NAMALWA (cell line): ENCODE data around the gene NOX4.
"Not testable (repeated sequence)": the region's sequence is repeated elsewhere in the genome, so short reads cannot be mapped to it uniquely, and the experiment has no call there.

ENCODE experiments used
- DNase-seq: peaks from one replicate; pipeline ENCODE4 v3.0.0-alpha.2; 2015; ENCODE audit warnings: low spot score

Gene NOX4

GRCh38 chr11:89458716-89459115 lies 32.5 kb downstream of the NOX4 start:
- no peak for DNase-seq

DNA sequence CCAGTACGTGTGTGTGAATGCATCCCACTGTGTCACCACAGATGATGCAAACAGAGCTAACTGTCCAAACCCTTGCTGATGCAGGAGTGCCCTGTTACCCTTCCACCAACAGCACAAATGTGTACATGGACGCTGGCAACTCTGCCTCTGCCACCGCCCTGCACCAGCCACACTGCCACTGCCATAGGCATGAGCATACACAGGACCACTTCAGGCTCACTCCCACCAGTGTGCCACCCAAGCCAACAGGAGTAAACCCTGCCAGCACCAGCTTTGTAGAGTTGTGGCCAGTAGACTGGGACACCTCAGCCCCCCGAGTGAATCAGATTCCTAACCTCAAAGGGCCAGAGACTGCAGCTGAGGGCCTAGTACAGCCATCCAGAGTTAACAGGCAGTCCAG lies 34.0 kb downstream of the NOX4 start:
- DNase-seq = no peak

GRCh38 chr11:89456681-89457080 lies 34.5 kb downstream of the NOX4 start:
- no peak for DNase-seq

- DNase-seq = no peak
Observed at GRCh38 chr11:89452780-89453179, 38.4 kb downstream of the NOX4 start.

GRCh38 chr11:89447845-89448244 lies 43.3 kb downstream of the NOX4 start:
- no peak for DNase-seq

- DNase-seq = no peak
Observed at GRCh38 chr11:89443361-89444322, 47.5 kb downstream of the NOX4 start.

- DNase-seq = no peak
Observed at GRCh38 chr11:89442801-89443200, 48.4 kb downstream of the NOX4 start.

- no peak for DNase-seq
Observed at GRCh38 chr11:89441606-89442005, 49.6 kb downstream of the NOX4 start.

DNA sequence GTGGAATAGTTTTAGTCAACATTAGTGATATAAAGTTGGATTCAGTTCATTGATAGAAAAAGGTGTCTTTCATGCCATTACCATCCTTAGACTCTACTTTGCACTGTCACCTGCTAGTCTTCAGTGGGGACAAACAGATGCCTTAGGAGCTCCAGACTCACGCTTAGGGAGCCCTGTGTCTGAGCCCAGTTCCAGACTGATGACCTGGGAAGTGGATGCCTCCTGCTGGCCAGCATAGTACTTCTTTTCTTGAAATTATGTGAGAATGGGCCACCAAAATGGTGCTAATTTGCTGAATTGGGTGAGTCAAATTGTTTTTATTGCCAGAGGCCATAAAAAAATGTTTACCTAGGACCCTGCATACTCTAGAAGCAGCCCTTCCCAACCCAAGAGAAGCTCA lies 53.9 kb downstream of the NOX4 start:
- no peak for DNase-seq

- DNase-seq = no peak
Observed at GRCh38 chr11:89436071-89436470, 55.1 kb downstream of the NOX4 start.

DNA sequence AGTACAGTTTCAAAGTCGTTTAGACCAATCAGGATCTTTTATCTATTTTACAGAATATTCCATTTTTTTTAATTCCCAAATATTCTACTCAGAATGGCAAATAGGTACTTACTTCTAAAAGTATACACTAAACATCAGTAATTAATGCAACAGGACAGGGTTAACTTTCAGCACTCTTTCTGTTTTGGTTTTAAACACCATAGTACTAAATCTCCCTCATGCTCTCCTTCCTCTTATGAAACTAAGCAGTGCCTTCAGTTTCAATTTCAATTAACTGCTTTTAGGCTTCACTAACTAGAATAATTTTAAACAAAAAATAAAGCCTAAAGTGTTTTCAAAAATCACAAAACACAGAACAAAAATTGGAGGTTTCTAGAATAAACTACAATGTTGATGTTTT lies 57.9 kb downstream of the NOX4 start:
- DNase-seq = no peak

DNA sequence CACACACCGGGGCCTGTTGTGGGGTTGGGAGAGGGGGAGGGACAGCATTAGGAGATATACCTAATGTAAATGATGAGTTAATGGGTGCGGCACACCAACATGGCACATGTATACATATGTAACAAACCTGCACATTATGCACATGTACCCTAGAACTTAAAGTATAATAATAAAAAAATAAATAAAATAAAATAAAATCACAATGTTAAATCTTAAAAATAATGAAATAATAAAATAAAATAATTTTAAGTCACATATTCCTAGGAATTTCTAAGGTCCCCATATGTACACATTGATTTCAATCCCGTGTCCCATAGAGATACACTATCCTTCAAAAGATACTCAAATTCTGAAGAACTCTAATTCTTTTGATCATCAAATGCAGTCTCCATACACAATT lies 59.0 kb downstream of the NOX4 start:
- DNase-seq = not testable (repeated sequence)

- DNase-seq = not testable (repeated sequence)
Observed at GRCh38 chr11:89426501-89426900, 64.7 kb downstream of the NOX4 start.

DNA sequence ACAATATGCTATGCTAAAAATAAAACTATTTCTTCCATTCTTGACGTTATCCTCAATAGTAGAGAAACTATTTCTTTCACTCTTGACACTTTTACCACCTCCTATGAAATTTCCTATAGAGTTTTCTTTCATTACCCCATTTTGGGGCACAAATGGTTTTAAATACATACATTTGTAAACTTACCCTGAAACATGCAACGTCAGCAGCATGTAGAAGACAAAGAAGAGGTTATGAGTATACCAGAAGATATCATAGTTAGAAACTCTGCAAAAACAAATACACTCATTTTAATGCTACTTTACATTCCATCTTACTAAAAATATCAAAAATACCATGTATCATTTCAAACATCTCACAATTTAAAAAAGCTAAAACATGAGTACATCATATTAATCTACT lies 69.5 kb downstream of the NOX4 start:
- no peak for DNase-seq

DNA sequence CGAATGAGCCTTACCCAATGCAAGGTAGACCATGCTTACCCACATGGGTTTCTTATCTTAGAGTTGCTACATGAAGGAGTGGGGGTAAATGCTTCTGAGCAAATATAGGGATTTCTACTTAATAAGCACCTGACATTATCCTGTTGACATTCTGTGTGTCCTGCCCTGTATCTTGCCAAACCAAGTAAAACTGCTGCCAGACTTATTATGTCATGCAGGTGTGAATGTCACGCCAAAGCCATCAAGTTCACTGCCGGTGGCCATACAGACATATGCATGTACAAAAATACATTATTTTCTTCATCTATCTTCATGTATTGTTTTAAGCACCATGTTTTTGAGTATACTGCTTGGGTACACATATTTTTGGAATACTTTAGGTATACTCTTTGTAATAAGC lies 70.2 kb downstream of the NOX4 start:
- no peak for DNase-seq

DNA sequence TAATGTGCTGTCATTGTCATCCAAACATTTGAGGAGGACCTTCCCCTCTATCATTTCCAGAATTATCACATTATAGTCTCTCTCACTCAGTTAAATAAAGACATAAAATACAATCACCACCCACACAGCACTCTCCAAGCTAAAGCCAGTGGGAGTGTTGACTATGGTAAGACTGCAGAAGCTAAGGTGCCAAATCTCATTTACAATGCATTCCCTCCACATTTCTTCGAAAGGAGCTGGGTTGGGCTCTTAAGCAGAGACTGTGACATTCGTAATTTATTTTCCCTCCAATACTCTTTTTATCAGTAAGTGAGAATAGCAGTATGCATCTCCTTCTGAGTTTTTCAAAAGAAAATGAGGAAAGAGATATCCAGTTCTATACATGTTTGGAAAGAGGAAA lies 74.2 kb downstream of the NOX4 start:
- DNase-seq = no peak

- not testable (repeated sequence) for DNase-seq
Observed at GRCh38 chr11:89411112-89411511, 80.1 kb downstream of the NOX4 start.

GRCh38 chr11:89410666-89411065 lies 80.5 kb downstream of the NOX4 start:
- not testable (repeated sequence) for DNase-seq

DNA sequence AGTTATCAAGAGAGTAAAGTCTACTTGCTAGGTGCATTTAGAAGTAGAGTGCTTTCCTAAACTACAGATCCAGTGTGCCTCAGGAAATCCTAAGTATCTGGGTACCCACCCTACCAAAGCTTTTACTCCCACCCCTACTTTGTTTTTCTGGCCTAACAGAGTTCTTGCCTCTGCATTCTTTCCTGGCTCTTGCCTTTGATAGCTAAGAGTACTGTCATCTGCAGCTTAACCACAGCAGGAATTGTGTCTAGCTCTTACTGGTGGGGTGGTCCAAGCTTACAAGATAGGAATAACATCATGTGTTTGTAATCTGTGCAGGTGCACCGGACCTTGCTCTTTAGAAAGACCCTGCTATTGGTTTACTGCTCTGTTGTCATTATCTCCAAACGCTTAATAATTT lies 82.7 kb downstream of the NOX4 start:
- DNase-seq = not testable (repeated sequence)

DNA sequence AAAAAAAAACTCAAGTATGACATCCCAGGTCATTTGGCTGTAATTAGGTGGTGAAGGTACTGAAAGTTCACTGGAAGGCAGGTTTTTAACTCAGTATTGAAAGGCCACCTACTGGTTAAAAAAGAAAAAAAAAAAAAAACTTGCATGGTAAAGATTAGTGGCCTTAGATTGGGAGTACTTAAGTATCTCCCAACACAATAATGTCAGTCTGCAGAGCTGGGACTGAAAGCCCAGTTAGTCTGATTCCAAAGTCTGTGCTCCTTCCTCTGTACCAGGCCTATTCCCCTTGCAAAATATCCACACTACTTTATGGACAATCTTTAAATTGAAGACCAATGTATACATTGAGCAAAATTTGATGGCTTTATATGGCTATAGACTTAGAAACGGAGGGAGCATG lies 85.5 kb downstream of the NOX4 start:
- peak; percentile 22 for DNase-seq

DNA sequence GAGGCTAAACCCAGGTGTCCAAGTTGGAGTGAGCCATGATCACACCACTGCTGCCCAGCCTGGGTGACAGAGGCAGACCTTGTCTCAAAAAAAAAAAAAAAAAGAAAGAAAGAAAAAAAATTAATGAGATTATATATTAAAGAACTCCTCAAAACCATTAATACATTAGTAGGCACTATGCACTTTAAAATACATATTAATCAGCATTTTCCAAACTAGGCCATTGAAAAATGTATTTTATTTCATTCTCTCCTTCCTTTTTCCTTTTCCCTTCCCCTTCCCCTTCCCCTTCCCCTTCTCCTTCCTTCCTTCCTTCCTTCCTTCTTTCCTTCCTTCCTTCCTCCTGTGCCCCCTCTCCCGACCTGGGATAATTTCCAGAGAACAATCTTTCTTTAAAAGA lies 99.5 kb downstream of the NOX4 start:
- not testable (repeated sequence) for DNase-seq

GRCh38 chr11:89387501-89387900 lies 103.7 kb downstream of the NOX4 start:
- not testable (repeated sequence) for DNase-seq

GRCh38 chr11:89382986-89383385 lies 108.2 kb downstream of the NOX4 start:
- DNase-seq = not testable (repeated sequence)

- no peak for DNase-seq
Observed at GRCh38 chr11:89381094-89381493, 110.1 kb downstream of the NOX4 start.
